Progenitor cell of endocrine pancreas (in vitro differentiated cells): Measurements from ENCODE around the gene SPRED2. TPM values are rescaled to one million over a fixed set of nuclear protein-coding genes. Genes with fewer than 3 reads are reported as not detected.

ENCODE experiments used
- DNase-seq: peaks from one replicate; pipeline ENCODE4 v3.0.0; 2021; ENCODE audit warnings: low spot score; ENCODE audit not compliant: unreplicated experiment
- H3K27ac Mint-ChIP-seq: 2 replicates; pipeline ENCODE4 v1.8.0; 2021; ENCODE audit warnings: mild to moderate bottlenecking, moderate library complexity, mixed read lengths
- H3K27me3 Mint-ChIP-seq: 2 replicates; pipeline ENCODE4 v1.8.0; 2021; ENCODE audit warnings: mixed read lengths
- H3K36me3 Mint-ChIP-seq: 2 replicates; pipeline ENCODE4 v1.8.0; 2022; ENCODE audit warnings: mixed read lengths; ENCODE audit not compliant: insufficient read depth
- H3K4me1 Mint-ChIP-seq: 2 replicates; pipeline ENCODE4 v1.8.0; 2021; ENCODE audit warnings: low read depth, mixed read lengths
- H3K4me3 Mint-ChIP-seq: 2 replicates; pipeline ENCODE4 v1.8.0; 2021; ENCODE audit warnings: low read depth, mild to moderate bottlenecking, moderate library complexity, mixed read lengths
- H3K9me3 Mint-ChIP-seq: 2 replicates; pipeline ENCODE4 v1.8.0; 2021; ENCODE audit warnings: low read depth, mixed read lengths
- CTCF ChIP-seq: fragments of 200-600 bp; sonication (generic); IDR thresholded peaks from one replicate; pipeline ENCODE4 v1.5.0; 2021; ENCODE audit warnings: antibody characterized with exemption, mild to moderate bottlenecking; ENCODE audit not compliant: unreplicated experiment
- total RNA-seq: library from RNA; stranded (reverse); gene quantifications from 2 replicates; pipeline ENCODE4 v1.2.1, GENCODE V29; 2021

Gene SPRED2
- total RNA-seq, 1 donor from 2014 or later, result 38.6 TPM

- TF ChIP-seq CTCF, result no peak
- H3K27ac Mint-ChIP-seq, result no peak overlapping the region
- no peak for DNase-seq
- H3K4me3 Mint-ChIP-seq, result no peak overlapping the region
- H3K36me3 Mint-ChIP-seq, result peaks cover 1% of the 10 kb centered on the region
- no peaks in the 10 kb centered on the region for H3K27me3 Mint-ChIP-seq
- H3K9me3 Mint-ChIP-seq, result no peaks in the 10 kb centered on the region
- peaks cover 23% of the 10 kb centered on the region for H3K4me1 Mint-ChIP-seq
Observed at GRCh38 chr2:65392609-65393008, 39.8 kb downstream of the SPRED2 start.

- TF ChIP-seq CTCF, result no peak
- Mint-ChIP-seq H3K4me3 (no peak overlapping the region), H3K27me3 (no peaks in the 10 kb centered on the region), H3K27ac (no peak overlapping the region), H3K4me1 (peaks cover 12% of the 10 kb centered on the region), H3K9me3 (no peaks in the 10 kb centered on the region), H3K36me3 (no peaks in the 10 kb centered on the region)
- DNase-seq, result no peak
Observed at GRCh38 chr2:65390134-65390533, 42.3 kb downstream of the SPRED2 start.

GRCh38 chr2:65389476-65389875 is 42.9 kb downstream of the SPRED2 start:
- H3K4me1 Mint-ChIP-seq, result peaks cover 10% of the 10 kb centered on the region

GRCh38 chr2:65388596-65389390 is 43.6 kb downstream of the SPRED2 start:
- Mint-ChIP-seq H3K9me3 (no peaks in the 10 kb centered on the region), H3K27ac (peak overlapping the region; percentile 64), H3K4me1 (peaks cover 13% of the 10 kb centered on the region), H3K4me3 (no peak overlapping the region), H3K36me3 (no peaks in the 10 kb centered on the region), H3K27me3 (no peaks in the 10 kb centered on the region)
- no peak for DNase-seq
- TF ChIP-seq CTCF, result no peak

More at GRCh38 chr2:65389476-65389875, 42.9 kb downstream of the SPRED2 start:
- Mint-ChIP-seq H3K4me3 (no peak overlapping the region), H3K27me3 (no peaks in the 10 kb centered on the region), H3K27ac (no peak overlapping the region), H3K36me3 (no peaks in the 10 kb centered on the region), H3K9me3 (no peaks in the 10 kb centered on the region)
- no peak for DNase-seq
- no peak for TF ChIP-seq CTCF

- H3K27ac Mint-ChIP-seq, result peak overlapping the region; percentile 64
- H3K36me3 Mint-ChIP-seq, result no peaks in the 10 kb centered on the region
- no peaks in the 10 kb centered on the region for H3K27me3 Mint-ChIP-seq
- TF ChIP-seq CTCF, result no peak
- no peak for DNase-seq
- H3K4me3 Mint-ChIP-seq, result no peak overlapping the region
- peaks cover 15% of the 10 kb centered on the region for H3K4me1 Mint-ChIP-seq
- no peaks in the 10 kb centered on the region for H3K9me3 Mint-ChIP-seq
Observed at GRCh38 chr2:65388051-65388531, 44.3 kb downstream of the SPRED2 start.
